Stimulated activated CD4-positive, alpha-beta T cell treated with anti-CD3 and anti-CD28 coated beads, Interleukin-15, amount 100 ng/mL, for 48 hours (primary cell): ENCODE data around the gene EFHC1.

Source experiments
- DNase-seq, 2 donors: peaks; one replicate each; pipeline ENCODE4 v3.0.0-alpha.2; 2020; ENCODE audit warnings: low read depth in 2 of 2

EFHC1 gene

GRCh38 chr6:52518279-52518945 lies 98.3 kb downstream of the EFHC1 start:
- no peak for DNase-seq

DNA sequence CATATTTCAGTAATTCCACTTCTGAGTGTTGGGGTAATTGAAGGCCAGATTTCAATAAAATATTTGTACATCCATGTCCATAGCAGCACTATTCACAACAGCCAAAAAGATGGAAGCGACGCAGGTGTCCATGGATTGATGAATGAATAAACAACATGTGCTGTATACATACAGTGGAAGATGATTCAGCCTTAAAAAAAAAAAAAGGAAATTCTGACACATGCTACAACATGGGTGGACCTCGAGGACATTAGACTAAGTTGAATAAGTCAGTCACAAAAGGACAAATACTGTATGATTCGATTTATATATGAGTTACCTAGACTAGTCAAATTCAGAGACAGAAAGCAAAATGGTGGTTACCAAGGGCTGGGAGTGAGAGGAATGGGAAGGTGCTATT lies 99.5 kb downstream of the EFHC1 start:
- no peak for DNase-seq

DNA sequence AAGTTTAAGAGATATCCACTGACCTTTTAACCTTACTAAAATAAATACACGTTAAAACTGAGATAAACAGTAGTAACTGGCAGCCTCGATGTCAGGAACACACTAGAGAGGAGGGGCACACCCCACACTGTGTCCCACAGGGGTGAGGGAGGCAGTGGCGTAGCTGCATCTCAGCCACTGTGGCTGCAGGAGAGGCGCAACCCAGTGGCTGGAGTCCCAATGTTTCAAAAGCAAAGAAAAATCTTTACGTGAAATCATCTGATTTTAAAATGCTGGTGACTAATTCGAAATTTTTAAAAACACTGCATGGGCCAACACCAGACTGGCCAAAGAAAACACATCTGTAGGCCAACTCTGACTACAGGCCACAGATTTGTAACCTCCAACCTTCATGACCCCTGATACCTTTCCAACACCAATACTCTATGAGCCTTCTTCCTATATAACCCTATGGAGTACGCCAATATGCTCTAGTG lies 102.0 kb downstream of the EFHC1 start:
- no peak for DNase-seq

- no peak for DNase-seq
These were observed 102.5 kb downstream of the EFHC1 start for GRCh38 chr6:52522655-52523054.

DNA sequence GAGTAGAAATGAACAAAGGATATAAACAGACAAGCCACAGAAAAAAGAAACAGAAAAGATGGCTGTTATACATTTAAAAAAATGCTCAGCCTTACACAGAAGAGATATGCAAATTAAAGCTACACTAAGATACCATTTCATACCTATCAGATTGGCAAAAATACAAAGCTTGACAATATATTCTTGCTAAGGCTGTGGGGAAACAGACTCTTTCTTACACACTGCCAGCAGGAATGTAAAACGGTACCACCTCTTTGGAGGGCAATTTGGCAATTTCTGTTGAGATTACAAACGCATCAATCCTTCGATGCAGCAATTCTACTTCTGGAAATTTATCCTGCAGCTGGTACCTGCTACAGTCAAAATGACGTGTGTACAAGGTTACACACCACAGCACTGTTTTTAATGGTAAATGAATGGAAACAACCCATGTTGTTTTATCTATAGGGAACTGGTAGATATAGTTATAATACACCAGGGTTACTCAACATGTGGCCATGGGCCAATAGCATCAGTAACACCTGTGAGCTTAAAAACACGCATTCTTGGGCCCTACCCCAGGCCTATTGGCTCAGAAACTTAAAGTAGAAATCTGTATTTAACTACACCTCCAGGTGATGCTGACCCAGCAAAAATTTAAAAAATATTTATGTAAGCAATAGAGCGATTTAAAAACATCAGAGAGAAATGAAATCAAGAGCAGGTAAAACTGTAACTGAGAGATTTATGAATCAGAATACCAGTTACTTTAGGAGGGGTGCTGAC lies 103.4 kb downstream of the EFHC1 start:
- no peak for DNase-seq

DNA sequence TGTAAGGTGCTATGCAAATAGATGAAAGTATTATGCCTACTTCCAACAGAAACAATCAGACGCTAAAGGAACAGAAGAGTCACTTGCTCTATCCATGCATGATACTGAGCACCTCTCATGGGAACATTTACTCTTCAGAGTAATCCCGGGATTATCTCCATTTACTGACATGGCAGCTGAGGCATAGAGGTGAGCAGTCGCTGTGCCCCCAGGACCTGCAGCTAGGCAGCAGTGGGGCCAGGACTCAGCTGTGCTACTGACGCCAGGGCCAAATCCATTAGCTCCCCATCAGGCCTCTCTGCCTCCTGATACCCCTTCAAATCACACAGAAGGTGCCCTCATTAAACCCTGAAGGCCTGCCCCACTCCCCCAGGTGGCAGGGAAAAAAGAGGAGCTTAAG lies 104.8 kb downstream of the EFHC1 start:
- DNase-seq: no peak

GRCh38 chr6:52526634-52527033 lies 106.5 kb downstream of the EFHC1 start:
- no peak for DNase-seq

DNA sequence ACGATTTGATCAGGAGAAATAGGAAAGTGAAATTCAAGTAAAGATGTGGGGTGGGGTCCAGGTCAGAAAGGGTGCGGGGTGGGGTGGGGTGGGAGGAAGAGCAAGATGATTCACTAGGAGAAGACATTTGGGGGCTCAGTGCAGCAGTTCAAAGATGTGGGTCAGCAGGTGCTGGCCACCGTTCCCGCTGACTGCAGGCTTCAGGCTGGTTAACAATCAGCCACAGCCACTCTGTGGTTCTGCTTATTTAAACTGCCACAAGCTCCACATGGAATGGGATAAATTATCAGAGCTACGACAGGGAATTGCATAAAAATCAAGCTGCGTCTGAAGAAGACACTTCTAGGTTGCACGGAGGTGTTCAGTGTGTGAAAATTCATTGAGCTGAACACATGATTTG lies 107.3 kb downstream of the EFHC1 start:
- no peak for DNase-seq

DNA sequence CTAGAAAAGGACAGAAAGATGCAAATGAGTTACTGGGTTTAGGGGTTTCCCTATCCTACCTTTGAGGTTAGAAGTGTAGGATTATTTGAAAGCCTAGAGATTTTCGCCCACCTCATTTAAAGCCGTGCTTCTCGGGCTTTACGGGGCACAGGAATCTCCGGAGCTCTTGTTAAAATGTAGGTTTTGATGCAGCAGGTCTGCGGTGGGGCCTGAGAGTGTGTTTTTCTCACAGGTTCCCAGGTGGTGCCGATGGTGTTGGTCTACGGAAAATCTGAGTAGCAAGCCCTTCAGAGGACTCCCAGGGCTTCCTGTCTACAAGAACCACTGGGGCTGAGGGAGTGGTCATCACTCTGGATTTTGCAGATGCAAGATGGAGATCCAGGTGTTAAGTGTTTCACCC lies 109.2 kb downstream of the EFHC1 start:
- DNase-seq: no peak

- DNase-seq: no peak
These were observed 110.2 kb downstream of the EFHC1 start for GRCh38 chr6:52530351-52530750.

GRCh38 chr6:52531396-52531795 lies 111.3 kb downstream of the EFHC1 start:
- no peak for DNase-seq

- DNase-seq: no peak
These were observed 111.7 kb downstream of the EFHC1 start for GRCh38 chr6:52531834-52532233.

GRCh38 chr6:52532457-52532856 lies 112.3 kb downstream of the EFHC1 start:
- no peak for DNase-seq

DNA sequence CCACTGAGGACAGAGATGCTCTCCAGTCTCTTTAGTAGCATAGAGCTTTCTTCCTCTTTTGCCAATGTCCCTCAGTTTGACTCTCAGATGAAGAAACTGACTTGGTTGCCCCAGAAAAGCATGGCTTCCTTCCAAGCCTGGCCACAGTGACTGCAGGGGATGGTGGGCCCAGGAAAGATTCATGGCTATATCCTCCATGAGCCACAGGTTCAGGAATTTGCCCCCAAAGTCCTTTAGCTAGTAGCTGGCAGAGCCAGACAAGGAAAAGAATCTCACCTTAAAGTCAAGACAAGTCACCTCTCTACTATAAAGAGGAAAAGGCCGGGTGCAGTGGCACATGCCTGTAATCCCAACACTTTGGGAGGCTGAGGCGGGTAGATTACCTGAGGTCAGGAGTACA lies 113.3 kb downstream of the EFHC1 start:
- DNase-seq: no peak

DNA sequence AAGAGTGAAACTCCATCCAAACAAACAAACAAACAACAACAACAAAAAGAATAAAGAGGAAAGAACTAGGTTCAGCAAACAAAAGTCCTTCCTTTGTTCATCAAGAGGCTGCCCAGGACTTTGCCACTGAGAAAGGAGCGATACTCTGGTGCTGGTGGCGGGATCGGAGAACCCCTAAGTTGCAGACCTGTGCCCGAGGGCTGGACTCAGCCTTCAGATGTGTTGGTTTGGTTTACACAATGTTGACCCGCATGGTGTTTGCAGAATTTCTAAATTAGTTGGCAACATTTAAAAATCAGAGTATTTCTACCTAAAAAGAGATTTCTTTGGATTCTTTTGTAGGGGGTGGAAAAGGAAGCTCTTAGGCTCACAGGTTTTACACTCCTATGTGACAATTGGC lies 114.2 kb downstream of the EFHC1 start:
- no peak for DNase-seq

DNA sequence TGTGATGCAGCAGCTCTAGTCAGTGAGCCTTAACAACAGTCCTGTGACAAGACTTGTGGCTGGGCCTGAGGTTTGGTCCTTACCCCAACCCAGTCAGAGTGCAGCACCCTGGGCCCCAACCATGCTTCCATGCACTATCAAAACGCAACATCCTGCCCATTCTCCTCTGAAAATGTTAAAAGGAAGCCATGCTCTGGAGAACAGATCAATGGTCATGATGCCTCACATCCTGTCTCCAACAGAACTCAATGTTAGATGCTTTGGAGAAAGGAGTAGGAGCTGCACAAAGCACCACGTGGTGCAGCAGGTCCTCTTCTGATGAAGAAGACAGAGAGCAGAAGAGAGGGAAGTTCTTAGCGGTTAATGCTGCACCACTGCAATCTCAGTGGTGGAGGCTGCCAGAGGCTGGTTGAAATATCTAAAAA lies 114.8 kb downstream of the EFHC1 start:
- peak in 1 of 2 donors; percentile 13 for DNase-seq

DNA sequence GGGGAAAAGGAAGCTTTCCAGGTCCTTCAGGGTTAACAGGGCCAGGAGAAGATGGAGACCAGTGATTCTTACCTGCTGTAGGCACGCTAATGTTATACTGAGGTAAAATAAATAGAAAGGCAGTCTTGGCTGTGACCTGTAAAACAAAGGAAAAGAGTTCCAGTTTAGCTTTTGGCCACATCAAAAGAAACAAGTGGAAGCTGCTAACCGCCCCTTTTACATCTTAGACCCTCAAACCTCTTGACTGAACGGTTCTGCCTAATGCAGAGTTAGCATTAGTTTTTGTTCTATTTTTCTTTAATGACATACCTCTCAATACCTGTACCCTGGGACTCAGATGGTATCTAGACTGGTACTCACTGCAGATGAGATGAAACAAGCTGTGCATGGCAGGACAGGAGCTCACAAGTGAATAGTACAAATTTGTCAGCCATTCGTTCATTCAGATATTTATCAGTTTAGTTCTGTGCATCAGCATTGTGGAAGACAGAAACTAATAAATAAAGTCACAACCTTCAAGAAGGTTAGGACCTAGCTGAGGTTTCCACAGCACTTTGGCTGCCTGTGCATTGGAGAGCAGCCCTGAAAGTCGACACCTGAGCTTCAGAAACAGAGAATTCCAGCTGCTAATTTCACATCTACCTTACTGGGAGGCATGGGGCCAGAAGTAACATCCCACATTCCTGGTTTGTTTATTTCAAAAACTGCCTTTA lies 115.7 kb downstream of the EFHC1 start:
- no peak for DNase-seq

DNA sequence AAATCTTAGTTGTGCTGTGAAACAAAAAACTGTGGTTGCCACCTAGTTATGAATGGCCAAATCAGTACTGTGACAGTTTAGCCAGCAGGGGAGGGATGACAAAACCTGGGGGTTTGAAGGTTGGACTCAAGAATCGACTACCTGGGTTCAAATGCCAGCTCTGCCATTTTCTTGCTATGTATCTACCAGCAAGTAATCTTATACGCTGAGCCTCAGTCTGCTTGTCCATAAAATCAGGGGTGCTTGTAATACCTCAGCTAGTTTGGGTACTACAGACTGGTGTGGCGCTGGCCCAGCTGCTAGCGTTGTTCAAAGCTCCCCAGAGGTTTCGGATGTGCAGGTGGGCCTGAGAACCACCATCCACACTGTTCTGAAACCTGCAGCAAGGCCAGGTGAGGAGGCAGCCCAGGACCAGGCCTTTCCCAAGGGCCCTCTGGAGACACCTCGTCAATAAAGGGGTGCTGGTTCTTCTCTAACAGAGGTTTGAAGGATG lies 116.3 kb downstream of the EFHC1 start:
- no peak for DNase-seq

- no peak for DNase-seq
These were observed 117.0 kb downstream of the EFHC1 start for GRCh38 chr6:52537001-52537753.

DNA sequence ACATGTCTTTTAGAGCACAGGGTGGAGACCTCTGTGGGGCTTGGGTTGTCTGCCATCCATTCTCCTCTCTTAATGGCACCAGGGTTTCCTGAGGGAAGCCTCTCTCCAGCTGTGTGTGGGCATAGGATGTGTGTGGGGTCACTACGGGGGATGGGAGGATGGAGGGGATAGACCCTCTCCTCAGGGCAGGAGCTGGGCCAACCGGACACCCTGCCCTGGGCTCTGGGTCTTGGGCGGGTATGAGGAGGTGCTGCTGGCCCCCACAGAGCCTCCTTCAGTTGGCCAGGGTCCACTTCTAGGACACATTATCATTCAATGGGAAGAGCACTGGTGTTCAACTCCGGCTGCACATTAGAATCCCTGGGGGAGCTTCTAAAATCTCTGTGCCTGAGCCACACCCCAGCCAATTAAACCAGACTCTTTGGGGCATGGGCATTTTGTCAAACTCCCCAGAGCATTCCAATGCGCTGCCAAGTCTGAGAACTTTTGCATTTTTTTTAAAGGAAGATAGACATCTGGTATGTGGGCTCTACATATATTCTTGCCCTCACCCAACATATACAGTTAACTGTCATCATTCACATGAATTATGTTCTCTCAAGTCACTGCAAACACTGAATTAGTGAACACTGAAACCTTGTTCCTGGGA lies 118.2 kb downstream of the EFHC1 start:
- DNase-seq: no peak

- DNase-seq: no peak
These were observed 118.8 kb downstream of the EFHC1 start for GRCh38 chr6:52538901-52539354.
